HG03196 (cell line): ENCODE measurements around the gene CFAP73.
"Not testable (repeated sequence)": the region's sequence is repeated elsewhere in the genome, so short reads cannot be mapped to it uniquely, and the experiment has no call there.

ENCODE experiments used
- ATAC-seq: cut with Tn5 transposase; IDR thresholded peaks from one replicate; pipeline ENCODE4 v1.9.1; 2021; ENCODE audit not compliant: unreplicated experiment

The CFAP73 gene

DNA sequence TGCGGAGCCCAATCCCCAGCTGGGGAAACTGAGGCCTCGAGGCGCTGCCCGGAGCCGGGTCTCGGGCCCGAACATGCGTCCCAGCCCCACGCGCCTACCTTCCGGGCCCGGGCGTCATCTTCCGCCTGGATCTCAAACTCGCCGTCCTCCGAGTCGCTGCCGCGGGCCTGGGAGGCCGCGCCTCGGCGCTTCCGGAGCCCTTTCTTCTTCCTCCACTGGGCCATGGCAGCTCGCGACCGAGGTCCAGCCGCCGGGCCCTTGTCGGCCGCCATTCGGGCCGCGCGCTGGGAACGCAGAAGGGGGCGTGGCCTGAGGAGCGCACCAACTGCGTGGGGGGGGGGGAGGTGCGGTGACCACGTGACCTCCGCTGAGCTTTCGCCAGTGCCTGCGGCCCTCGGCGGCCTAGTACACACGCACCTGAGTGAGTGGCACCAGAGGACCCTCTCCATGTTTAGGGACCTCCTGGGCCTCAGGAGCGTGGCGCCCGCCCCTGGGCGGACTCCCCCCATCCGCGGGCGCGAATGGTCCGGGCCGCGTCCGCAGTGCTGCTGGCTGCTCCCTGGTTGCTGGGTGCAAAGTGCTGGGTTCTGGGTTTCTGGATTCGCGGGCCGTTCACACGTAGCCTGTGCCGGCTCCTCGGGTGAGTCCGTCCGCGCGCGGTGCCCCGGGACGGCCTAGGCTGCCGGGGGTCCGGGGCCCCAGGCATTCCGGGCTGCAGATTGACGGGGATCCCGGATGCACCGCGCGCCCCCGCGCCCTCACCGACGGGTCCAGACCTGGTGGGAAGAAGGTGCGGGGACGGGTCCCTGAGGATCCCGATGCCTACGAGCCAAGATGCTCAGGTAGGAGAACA is 35.9 kb downstream of the CFAP73 start, which contains the start of the genes DDX54 and RITA1:
DDX54 (minus strand) TSS at position 299 of the 853 bp plus-strand sequence; CDS start at position 272, 27 bp downstream.
RITA1 (plus strand) TSS at position 542 of the 853 bp plus-strand sequence. CDS start 1,026 bp downstream, outside the sequence.
- peak; percentile 49 for ATAC-seq

DNA sequence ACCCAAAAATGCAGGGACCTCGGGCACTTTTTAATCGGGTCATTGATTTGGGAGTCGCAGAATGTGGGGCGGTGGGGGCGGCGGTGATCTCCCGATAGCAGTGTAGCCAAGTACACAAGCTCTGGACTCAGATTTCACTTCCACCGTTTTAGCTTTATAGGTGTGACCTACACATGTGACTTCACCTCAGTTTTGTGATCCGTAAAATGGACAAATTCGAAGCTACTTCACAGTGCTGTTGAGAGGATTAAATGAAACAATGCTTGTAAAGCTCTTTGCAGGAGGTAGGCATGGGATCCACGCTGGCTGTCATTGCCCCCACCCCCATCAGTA is 36.5 kb downstream of the CFAP73 start:
- no peak for ATAC-seq

DNA sequence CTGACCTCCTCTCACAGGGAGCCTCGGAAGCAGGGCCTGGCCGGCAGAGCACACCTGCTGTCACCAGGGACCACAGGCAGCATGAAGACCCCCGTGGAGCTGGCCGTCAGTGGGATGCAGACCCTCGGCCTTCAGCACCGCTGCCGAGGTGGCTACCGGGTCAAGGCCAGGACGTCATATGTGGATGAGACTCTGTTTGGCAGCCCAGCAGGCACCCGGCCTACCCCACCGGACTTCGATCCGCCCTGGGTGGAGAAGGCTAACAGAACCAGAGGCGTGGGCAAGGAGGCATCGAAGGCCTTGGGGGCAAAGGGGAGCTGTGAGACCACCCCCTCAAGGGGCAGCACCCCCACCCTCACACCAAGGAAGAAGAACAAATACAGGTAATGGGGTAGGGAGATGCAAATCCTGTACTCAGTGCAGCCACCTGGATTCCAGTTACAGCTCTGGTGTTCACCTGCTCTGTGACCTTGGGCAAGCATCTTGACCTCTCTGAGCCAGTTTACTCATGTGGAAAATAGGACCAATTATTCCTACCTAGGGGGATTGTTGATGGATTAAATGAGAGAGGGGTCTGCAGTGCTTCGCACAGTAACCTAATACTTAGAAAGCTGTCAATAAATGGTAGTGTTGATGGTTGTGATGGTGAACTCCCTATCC is 37.3 kb downstream of the CFAP73 start:
- ATAC-seq = no peak

DNA sequence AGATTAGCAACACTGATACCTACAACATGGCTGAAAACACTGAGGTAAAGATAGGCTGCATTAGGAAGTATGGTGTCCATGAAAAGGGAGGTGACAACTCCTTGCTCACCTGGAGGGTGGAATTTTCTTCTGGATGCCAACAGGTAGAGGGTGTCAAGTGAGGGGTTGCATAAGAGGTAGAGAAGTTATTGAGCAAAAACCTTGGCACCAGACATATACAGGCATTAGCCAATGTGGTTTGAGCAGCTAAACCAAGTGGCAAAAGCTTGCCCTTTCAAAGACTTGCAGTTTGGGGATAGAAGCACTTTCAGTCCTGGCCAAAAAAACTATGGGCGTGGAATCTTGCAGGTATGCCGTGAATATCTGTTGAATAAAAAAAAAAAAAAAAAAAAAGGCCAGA is 39.8 kb downstream of the CFAP73 start:
- no peak for ATAC-seq

DNA sequence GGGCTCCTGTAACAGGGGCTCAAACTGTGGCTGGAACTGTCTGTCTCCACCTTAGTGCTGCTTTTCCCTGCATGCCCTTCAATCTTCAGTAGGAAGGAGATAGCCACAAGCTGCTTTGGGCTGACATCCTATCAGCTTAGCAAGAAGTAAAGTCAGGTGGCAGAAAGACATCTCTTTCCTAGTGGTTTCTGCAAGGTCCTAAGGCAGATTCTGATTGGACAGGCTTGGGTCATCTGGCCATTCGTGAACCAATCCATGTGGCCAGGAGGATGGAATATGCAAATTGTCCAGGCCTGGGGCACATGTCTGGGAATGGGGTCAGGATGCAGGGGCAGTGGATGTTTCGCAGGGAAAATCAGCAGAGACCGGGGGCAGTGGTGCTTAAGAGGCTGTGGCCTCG is 41.2 kb downstream of the CFAP73 start:
- ATAC-seq = no peak

GRCh38 chr12:113191227-113191626 is 41.7 kb downstream of the CFAP73 start:
- no peak for ATAC-seq

GRCh38 chr12:113194971-113195391 is 45.5 kb downstream of the CFAP73 start:
- no peak for ATAC-seq

GRCh38 chr12:113195598-113195997 is 46.1 kb downstream of the CFAP73 start:
- ATAC-seq = no peak

DNA sequence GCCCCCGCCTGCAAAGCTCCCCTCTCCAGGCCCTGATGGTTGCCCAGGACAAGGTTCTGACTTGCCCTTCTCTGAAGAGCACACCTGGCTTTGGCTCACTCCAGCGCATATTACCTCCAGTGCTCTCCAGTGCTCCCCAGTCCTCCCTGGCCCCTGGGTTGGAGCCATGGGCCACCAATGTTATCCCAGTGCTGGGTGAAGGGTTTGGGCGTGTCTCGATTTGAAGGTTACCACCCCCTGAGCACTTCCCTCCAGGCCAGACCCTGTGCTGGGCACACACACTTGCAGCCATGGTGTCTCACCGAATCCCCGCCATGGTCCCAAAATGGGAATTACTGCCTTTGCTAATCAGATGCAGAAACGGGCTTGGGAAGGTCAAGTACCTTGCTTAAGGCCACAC is 47.1 kb downstream of the CFAP73 start:
- no peak for ATAC-seq

GRCh38 chr12:113196990-113197389 is 47.5 kb downstream of the CFAP73 start:
- peak; percentile 52 for ATAC-seq

GRCh38 chr12:113197518-113198077 is 48.1 kb downstream of the CFAP73 start:
- no peak for ATAC-seq

GRCh38 chr12:113198296-113198695 is 48.8 kb downstream of the CFAP73 start:
- no peak for ATAC-seq

GRCh38 chr12:113200021-113200797 is 50.7 kb downstream of the CFAP73 start:
- no peak for ATAC-seq

DNA sequence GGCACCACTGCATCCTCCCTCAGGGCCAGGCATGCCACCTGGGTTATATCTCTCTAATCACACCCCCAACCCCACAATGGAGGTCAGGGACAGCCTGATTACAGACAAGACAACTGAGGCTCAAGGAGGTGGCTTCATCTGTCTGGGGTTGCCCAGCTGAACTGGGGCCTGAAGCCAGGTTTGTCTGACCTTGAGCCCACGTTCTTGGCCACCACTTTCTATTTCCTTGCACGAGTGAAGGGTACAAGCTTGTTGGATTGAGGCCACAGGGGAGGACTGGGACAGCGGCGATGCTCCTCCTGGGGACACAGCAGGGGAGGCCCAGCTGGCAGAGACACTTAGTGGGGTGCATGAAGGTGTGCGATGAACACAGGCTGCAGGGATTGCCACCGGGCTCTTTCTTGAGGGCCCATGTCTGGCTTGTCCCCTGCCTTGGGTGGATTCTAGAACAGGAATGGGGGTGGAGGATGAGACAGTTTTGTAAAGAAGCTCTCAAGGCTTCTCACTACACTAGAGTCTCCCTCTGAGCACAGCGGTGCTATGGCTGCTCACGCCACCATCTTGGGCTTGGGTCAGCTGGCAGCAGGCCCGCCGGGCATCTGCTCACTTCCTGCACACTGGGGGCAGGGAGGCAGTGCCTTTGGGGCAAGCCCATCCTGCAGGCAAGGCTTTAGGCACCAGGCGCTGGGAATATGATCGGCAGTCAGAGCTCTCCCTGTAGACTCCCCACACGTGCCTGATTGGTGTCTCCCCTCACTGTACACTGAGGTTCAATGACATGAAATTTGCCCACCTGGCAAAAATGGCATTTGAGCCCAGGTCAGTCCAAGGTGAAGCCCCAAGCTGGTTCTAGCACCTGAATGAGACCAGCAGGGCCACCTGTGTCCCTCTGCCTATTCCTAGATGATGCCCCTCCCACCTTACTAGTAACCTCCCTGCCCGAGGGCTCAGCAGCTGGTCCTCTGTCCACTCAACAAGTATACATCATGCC is 52.0 kb downstream of the CFAP73 start:
- no peak for ATAC-seq

DNA sequence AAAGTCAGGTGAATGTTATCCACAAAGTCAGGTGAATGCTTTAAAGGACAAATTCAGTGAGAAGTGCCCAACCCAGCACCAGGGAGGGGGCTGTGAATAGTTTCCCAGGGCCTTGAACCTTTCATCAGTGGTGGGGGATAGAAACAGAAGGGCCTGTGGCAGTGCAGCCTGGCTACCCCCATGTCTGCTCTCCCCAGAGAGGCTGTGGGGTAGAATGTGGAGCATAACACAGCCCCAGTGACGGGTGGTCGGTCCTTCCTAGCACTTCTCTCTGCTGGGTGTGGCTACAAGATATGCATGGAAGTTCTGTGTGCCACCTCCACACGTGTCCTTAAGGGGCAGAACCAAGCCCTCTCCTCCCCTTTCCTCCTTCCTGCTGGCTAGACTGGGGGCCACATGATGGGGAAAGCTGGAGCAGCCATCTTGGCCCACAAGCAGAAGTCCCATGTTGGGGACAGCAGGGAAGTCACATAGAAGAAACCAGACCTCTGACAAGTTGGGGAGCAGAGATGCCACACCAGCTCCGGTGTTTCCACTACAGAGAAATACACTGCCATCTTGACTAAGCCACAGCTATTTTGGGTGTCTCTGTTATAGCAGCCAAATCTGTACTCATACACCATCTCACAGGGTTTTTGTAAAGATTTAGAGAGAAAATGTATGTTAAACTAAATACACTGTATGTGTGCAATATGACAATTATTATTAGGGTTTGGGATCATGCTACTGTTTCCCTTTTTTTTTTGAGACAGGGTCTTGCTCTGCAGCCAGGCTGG is 53.0 kb downstream of the CFAP73 start:
- ATAC-seq = no peak

GRCh38 chr12:113203852-113204760 is 54.6 kb downstream of the CFAP73 start:
- ATAC-seq = no peak

GRCh38 chr12:113204804-113205203 is 55.3 kb downstream of the CFAP73 start:
- ATAC-seq = no peak

- ATAC-seq = not testable (repeated sequence)
Measured at GRCh38 chr12:113206802-113207201, 57.3 kb downstream of the CFAP73 start.
